C4-2B (cell line): ENCODE results near the gene UBL4A.

Experiments
- H3K27ac ChIP-seq: fragments of 450-650 bp; 2 replicates; pipeline ENCODE4 v1.5.1; 2017
- CTCF ChIP-seq: fragments of 450-650 bp; conservative IDR thresholded peaks from 2 replicates; pipeline ENCODE4 v1.5.1; 2017; ENCODE audit warnings: mild to moderate bottlenecking
- ZFX ChIP-seq: fragments of 450-650 bp; IDR thresholded peaks from 2 replicates; pipeline ENCODE4 v1.6.1; 2017

UBL4A gene

DNA sequence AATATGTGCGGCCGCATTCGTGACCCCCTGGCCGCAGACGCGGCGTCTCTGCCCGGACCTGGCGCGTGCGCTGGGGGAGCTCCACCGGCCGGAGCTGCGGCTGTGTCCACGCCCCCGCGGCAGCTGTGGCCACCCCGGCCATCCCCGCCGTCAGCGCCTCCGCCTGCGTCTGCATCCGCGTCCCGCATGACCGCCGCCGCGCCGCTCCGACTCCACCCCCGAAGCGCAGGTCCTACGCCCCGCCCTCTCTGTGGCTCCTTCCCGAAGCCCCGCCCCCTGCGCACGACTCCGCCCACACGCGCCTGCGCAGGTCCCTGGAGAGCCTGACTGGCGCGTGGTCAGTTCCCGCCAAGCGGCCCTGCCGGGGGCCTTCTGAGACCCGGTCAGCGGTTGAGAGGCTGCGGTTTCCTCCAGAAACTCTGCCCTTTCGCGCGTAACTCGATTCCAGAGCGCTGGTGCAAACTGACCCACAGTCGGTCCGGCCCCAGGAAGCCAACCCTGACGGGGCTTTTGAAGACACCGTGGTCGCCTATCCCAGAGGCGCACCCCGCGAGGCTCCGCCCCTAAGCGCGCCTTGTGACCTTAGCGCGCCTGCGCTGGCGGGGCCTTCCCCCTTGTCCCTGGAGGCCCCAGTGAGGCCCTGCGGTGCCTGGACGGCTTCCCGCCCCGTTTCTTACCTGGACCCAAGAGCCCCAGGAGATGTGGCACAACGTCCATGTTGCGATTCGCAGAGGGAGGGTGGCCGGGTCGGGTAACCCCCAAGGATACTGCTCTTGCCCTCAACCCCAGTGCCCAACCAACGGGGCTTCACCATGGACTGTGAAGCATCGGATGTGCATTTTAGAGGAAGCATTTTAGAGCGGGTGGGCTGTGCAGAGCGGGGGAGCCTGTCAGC lies 7.4 kb downstream of the UBL4A start, which contains the start of gene LAGE3:
Gene LAGE3, minus strand, starts transcription at position 554 of the 895 bp plus-strand sequence. Its CDS starts 366 bp downstream, at position 188.
- peak within 1 kb of the TSS; percentile 92 for H3K27ac ChIP-seq
- TF ChIP-seq ZFX (peak; percentile 20; the same call in 1 of the 2 replicates), CTCF (no peak)

GRCh38 chrX:154477891-154478477 lies 8.4 kb downstream of the UBL4A start:
- TF ChIP-seq ZFX (no peak), CTCF (no peak)
- peak overlapping the region; percentile 92 for H3K27ac ChIP-seq

GRCh38 chrX:154476821-154477220 lies 9.6 kb downstream of the UBL4A start:
- H3K27ac ChIP-seq = no peak overlapping the region
- no peak for TF ChIP-seq CTCF
- no peak for TF ChIP-seq ZFX

DNA sequence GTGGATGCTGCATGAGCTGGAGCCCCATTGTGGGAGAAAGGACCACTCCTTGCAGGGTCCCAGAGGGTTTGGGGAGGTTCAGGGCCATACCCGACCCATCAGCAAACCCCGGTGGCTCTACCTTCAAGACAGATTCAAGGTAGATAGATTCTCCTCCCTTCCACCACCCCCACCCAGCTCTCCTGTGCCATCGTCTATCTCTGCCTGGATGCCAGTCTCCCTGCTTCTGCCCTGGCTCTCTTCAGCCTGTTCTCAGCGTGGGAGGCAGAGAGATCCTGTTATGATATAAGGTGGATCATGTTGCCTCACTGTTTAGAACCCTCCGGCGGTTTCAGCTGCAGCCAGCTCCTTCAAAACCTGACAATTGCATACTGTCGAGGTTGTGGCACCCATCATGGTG lies 12.7 kb downstream of the UBL4A start:
- TF ChIP-seq ZFX (no peak), CTCF (no peak)
- no peak overlapping the region for H3K27ac ChIP-seq

GRCh38 chrX:154472685-154473632 lies 13.5 kb downstream of the UBL4A start:
- TF ChIP-seq CTCF (no peak), ZFX (no peak)
- no peak overlapping the region for H3K27ac ChIP-seq

GRCh38 chrX:154471839-154472684 lies 14.4 kb downstream of the UBL4A start:
- no peak for TF ChIP-seq ZFX
- no peak overlapping the region for H3K27ac ChIP-seq
